GM19463 (cell line): ENCODE measurements around the gene IFT27.

Experiments used
- ATAC-seq: cut with Tn5 transposase; IDR thresholded peaks from one replicate; pipeline ENCODE4 v1.9.1; 2021; ENCODE audit warnings: mild to moderate bottlenecking, moderate library complexity; ENCODE audit not compliant: unreplicated experiment

Gene IFT27

DNA sequence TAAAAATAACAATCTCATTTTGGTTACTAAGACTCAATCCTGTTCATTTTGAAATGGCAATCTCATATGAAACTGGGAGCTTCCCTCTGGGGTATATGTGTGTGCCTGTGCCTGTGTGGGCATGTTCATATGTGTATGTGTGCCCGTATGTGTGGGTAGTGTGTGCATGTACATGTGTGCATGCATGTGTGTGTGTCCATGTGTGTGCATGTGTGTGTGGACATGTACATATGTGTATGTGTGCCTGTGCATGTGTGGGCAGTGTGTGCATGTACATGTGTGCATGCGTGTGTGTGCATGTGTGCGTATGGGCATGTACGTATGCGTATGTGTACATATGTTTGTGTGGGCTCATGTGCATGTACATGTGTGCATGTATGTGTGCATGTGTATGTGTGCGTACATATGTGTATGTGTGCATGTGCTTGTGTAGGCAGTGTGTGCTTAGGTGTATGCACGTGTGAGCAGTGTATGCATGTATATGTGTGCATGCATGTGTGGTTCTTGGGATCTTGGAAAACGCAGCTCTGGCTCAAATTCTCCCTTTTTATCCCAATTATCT, 47.9 kb downstream of the IFT27 start:
- ATAC-seq, result no peak

DNA sequence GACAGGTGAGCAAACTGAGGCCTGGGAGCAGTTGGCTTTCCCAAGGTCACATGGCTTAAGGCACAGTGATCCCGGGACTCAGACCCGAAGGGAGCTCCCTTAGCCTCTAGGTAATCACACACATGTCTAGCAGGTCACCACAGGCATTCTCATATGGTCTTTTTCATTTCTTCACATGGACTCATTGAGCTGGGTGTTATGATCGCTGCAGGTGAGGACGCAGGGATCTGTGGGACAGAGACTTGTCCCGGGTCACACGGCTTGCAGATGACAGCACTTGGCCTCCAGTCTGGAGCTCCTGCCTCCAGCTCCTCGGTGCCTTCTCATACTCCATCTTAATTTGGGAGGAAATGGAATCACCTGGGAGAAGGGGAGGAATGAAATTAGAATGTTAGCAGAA, 48.8 kb downstream of the IFT27 start:
- ATAC-seq, result no peak

DNA sequence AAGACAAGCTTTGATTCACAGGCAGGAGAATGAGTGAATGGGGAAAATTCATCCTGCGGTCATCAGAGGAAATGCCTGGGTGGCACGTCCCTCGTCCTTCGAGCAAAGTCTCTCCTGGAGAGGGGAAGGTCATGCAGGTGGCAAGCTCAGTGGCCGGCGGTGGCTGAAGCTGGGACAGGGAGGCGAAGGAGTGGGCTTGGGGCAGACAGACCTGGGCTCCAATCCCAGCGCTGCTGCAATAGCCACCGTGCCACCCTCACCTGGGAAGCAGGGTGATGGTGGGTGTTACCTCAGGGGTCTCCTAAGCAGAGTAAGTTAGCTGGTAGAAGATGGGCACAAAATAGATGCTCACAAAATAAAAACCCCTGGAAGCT, 49.9 kb downstream of the IFT27 start:
- no peak for ATAC-seq

DNA sequence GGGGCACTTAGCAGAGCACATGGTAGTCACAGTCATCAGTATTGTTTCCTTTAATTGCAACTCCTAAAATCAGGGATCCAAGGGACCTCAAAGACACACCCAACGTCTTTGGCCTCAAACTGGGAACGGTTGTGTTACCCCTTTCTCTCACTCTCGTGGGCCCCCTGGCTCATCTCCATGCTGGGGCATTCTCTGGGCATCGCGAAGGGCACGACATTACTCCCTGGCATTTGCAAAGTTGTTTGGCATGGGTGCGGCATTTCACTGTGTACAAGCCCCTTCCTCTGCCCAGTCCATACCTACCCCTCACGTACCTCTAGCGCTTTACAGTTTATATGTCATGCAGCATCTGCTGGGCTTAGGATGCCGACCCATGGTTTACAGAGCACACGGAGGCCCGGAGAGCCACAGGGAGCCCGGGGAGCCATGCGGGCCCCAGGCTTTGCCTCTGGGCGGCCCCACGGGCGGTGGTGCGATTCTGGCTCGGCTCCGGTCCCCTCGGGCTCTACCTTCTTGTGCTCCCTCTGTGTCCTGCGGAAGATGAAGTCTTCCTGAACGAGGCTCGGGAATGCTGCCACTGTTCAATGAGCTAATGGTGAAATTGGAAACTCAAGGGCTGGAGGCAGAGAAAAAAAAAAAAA, 50.4 kb downstream of the IFT27 start:
- no peak for ATAC-seq

DNA sequence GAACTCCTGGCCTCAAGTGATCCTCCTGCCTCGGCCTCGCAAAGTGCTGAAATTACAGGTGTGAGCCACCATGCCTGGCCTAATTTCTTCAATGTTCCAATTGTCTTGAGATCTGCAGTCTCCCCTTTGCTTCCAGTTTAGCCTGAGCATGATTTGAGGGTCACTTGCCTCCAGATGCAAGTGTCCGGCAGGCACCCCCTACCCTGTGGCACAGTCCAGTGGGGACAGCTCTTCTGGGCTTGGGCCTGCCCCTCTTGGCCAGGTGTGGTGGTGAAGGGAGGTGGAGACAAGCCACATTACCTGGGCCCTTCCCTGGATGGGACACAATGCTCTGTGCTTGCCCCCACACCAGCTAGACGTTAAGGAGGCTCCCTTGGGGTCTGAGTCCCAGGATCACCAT, 51.1 kb downstream of the IFT27 start:
- no peak for ATAC-seq

DNA sequence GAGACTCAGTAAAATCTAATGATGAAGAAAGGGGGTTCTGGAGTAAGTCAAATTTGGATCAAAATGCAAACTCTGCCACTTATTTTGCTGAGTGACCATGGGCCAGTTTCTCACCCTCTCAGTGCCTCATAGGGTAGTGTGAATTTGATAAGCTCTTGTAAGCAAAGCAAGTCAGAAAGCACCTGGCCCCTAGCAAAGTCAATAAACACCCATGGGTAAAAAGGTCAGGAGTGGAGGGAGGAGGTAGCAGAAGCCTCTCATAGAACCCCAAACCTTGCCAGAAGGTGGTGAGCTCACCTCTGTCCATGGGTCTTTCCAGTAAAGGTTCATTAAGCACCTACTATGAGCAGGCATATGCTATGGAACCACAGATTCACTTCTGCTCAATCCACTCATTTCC, 53.9 kb downstream of the IFT27 start:
- ATAC-seq, result no peak

DNA sequence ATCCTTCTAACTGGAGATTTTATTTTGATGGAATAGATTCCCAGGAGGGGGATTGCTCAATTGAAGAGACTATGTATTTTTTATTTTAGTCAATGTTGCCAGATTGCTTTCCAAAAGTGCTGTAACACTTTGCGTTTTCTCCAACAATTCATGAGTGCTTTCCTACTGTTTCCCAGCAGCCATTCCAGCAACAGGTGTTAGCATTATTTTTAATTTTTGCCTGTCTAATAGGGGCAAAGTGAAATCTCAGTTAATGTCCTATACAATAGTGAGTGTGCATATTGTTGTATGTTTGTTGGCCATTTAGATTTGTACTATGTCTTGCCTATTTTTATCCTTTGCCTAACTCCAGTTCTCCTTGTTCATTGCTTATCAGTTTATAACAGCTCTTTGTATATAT, 60.3 kb downstream of the IFT27 start:
- no peak for ATAC-seq

DNA sequence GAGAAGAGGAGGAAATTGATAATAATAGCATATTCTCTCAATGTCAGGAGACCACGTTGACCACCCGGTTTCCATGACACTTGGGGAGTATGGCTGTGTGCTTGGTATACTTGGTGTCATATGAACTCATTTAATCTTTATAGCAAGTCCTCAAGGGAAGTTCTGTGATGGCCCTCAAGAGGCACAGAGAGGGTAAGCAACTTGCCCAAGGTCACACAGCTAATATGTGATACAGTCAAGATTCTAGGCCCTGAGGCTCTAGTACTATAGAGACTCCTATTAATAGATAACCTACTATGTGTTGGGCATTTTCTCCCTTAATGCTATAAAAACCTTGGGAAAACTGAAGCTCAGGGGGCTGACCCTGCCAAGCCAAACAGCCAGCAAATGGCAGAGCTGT, 61.8 kb downstream of the IFT27 start:
- ATAC-seq, result no peak

DNA sequence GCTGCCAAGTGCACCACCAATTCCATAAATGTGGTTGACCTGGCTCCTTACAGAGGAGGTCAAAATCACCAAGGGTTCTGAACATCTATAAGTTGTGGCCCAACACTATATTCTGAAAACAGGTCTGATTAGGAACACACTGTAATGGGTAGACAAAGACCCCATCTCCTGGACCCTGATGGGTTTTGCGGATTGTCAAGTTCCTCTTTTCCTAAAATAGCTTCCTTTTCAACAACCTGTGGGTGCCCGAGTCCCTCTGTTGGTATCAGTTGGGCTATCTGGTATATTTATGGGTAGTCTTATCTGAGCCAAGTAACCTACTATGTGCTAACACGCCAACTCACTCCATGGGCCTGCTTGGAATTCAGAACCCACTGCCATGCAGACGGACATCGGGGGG, 62.5 kb downstream of the IFT27 start:
- ATAC-seq, result no peak
